ENCODE data around the gene SLC25A22.

SLC25A22 gene

DNA sequence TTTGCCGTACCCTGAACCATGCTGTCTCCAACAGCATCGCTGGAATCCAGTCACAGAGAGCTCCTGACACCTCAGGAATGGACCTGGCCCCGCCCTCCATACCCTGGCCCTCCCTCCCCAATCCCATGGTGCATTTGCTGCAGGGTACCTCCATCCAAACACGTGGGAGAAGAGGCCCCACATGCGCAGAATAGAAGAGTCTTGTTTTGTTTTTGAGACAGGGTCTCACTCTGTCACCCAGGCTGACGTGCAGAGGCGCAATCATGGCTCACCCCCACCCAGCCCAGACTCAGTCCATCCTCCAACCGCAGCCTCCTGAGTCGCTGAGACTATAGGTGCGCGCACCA is 18.3 kb upstream of the SLC25A22 start:
- Histone ChIP-seq H3K36me3 (ENCODE audit: low read length) (peaks cover 14% of the 10 kb centered on the region), H3K79me2 (ENCODE audit: insufficient read depth, low read length) (peaks cover 4% of the 10 kb centered on the region), H3K4me3 (ENCODE audit: insufficient read depth, low read length, poor library complexity, severe bottlenecking) (no peak overlapping the region), H3K9me2 (replicated peaks; ENCODE audit: insufficient read depth, low read length) (no peaks in the 10 kb centered on the region), H3K9me3 (ENCODE audit: insufficient read depth, low read length) (no peaks in the 10 kb centered on the region), H2AFZ (ENCODE audit: low read depth, low read length, severe bottlenecking) (no peak overlapping the region), H3K27me3 (ENCODE audit: low read length) (no peaks in the 10 kb centered on the region), H3K27ac (ENCODE audit: low read depth, low read length) (no peak overlapping the region), H3F3A (ENCODE audit: insufficient read depth) (peaks cover 27% of the 10 kb centered on the region), H3K4me2 (ENCODE audit: low read depth, low read length, poor library complexity, severe bottlenecking) (no peak overlapping the region), H4K20me1 (ENCODE audit: low read depth, low read length) (no peaks in the 10 kb centered on the region; the same call in 1 of the 2 replicates), H3K9ac (ENCODE audit: low read length) (no peak overlapping the region)
- TF ChIP-seq, protein P1, sequence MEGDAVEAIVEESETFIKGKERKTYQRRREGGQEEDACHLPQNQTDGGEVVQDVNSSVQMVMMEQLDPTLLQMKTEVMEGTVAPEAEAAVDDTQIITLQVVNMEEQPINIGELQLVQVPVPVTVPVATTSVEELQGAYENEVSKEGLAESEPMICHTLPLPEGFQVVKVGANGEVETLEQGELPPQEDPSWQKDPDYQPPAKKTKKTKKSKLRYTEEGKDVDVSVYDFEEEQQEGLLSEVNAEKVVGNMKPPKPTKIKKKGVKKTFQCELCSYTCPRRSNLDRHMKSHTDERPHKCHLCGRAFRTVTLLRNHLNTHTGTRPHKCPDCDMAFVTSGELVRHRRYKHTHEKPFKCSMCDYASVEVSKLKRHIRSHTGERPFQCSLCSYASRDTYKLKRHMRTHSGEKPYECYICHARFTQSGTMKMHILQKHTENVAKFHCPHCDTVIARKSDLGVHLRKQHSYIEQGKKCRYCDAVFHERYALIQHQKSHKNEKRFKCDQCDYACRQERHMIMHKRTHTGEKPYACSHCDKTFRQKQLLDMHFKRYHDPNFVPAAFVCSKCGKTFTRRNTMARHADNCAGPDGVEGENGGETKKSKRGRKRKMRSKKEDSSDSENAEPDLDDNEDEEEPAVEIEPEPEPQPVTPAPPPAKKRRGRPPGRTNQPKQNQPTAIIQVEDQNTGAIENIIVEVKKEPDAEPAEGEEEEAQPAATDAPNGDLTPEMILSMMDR (IDR thresholded peaks at IDR 0.05; ENCODE audit: insufficient read depth, low read length, poor library complexity, severe bottlenecking), result no peak
- no peak for TF ChIP-seq EZH2phosphoT487 (conservative IDR thresholded peaks at IDR 0.05; ENCODE audit: low read length)

GRCh38 chr11:815675-816432 is 17.8 kb upstream of the SLC25A22 start:
- peaks cover 19% of the 10 kb centered on the region for H3K36me3 ChIP-seq (ENCODE audit: low read length)
- H3F3A ChIP-seq (ENCODE audit: insufficient read depth), result peaks cover 33% of the 10 kb centered on the region
- no peak overlapping the region for H3K9ac ChIP-seq (ENCODE audit: low read length)
- peaks cover 10% of the 10 kb centered on the region for H3K79me2 ChIP-seq (ENCODE audit: insufficient read depth, low read length)
- H3K9me2 ChIP-seq (replicated peaks; ENCODE audit: insufficient read depth, low read length), result no peaks in the 10 kb centered on the region
- no peak overlapping the region for H2AFZ ChIP-seq (ENCODE audit: low read depth, low read length, severe bottlenecking)
- H3K4me3 ChIP-seq (ENCODE audit: insufficient read depth, low read length, poor library complexity, severe bottlenecking), result no peak overlapping the region
- no peak overlapping the region for H3K27ac ChIP-seq (ENCODE audit: low read depth, low read length)
- no peak overlapping the region for H3K4me2 ChIP-seq (ENCODE audit: low read depth, low read length, poor library complexity, severe bottlenecking)
- TF ChIP-seq EZH2phosphoT487 (conservative IDR thresholded peaks at IDR 0.05; ENCODE audit: low read length), result no peak
- TF ChIP-seq, protein P1 (IDR thresholded peaks at IDR 0.05; ENCODE audit: insufficient read depth, low read length, poor library complexity, severe bottlenecking), result no peak
- H3K27me3 ChIP-seq (ENCODE audit: low read length), result no peaks in the 10 kb centered on the region
- H3K9me3 ChIP-seq (ENCODE audit: insufficient read depth, low read length), result no peaks in the 10 kb centered on the region
- peaks cover 3% of the 10 kb centered on the region; the same call in 1 of the 2 replicates for H4K20me1 ChIP-seq (ENCODE audit: low read depth, low read length)

DNA sequence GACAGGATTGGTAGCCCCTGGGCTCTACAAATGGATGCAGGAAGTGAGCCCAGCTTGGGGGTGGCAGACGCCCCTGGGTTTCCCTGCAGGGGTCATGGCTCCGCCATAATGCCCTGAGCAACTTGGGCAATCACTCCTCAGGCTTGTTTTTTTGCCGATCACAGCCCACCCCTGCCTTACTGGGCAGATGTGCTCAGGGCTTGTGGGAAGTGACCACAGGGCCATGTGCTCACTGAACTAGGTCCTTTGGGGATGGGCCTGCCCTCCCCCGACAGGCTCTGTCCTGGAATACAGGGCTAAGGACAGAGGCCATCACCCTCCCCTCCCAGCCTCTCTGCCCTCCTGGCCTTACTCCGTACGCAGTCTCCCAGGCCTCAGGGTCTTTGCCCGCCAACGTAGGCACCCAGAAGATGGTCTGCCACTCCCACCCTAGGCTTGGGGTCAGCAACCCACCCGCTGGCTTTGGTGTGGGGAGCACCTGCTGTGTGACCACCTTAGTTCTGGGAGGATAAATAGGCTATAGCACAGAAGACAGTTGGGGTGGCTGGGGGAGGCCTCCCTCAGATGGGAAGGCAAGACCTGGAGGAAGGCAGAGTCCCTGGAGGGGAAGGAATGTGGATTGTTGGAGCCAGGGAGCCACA is 15.5 kb upstream of the SLC25A22 start:
- H3F3A ChIP-seq (ENCODE audit: insufficient read depth), result peaks cover 43% of the 10 kb centered on the region
- H3K4me2 ChIP-seq (ENCODE audit: low read depth, low read length, poor library complexity, severe bottlenecking), result no peak overlapping the region
- H3K9me3 ChIP-seq (ENCODE audit: insufficient read depth, low read length), result no peaks in the 10 kb centered on the region
- no peak overlapping the region for H2AFZ ChIP-seq (ENCODE audit: low read depth, low read length, severe bottlenecking)
- peaks cover 27% of the 10 kb centered on the region for H3K79me2 ChIP-seq (ENCODE audit: insufficient read depth, low read length)
- no peak overlapping the region for H3K4me3 ChIP-seq (ENCODE audit: insufficient read depth, low read length, poor library complexity, severe bottlenecking)
- TF ChIP-seq, protein P1 (IDR thresholded peaks at IDR 0.05; ENCODE audit: insufficient read depth, low read length, poor library complexity, severe bottlenecking), result no peak
- no peak for TF ChIP-seq EZH2phosphoT487 (conservative IDR thresholded peaks at IDR 0.05; ENCODE audit: low read length)
- no peak overlapping the region for H3K9ac ChIP-seq (ENCODE audit: low read length)
- H4K20me1 ChIP-seq (ENCODE audit: low read depth, low read length), result peaks cover 10% of the 10 kb centered on the region; the same call in 1 of the 2 replicates
- peaks cover 25% of the 10 kb centered on the region for H3K36me3 ChIP-seq (ENCODE audit: low read length)
- no peaks in the 10 kb centered on the region for H3K9me2 ChIP-seq (replicated peaks; ENCODE audit: insufficient read depth, low read length)
- no peaks in the 10 kb centered on the region for H3K27me3 ChIP-seq (ENCODE audit: low read length)
- no peak overlapping the region for H3K27ac ChIP-seq (ENCODE audit: low read depth, low read length)
